ENCODE data around the gene ADIRF. TPM values are rescaled to one million over a fixed set of nuclear protein-coding genes. Genes with fewer than 3 reads are reported as not detected.
"Not testable (repeated sequence)": the region's sequence is repeated elsewhere in the genome, so short reads cannot be mapped to it uniquely, and the experiment has no call there.

Gene ADIRF
- total RNA-seq, 2 experiments from 2014 or later = not detected

DNA sequence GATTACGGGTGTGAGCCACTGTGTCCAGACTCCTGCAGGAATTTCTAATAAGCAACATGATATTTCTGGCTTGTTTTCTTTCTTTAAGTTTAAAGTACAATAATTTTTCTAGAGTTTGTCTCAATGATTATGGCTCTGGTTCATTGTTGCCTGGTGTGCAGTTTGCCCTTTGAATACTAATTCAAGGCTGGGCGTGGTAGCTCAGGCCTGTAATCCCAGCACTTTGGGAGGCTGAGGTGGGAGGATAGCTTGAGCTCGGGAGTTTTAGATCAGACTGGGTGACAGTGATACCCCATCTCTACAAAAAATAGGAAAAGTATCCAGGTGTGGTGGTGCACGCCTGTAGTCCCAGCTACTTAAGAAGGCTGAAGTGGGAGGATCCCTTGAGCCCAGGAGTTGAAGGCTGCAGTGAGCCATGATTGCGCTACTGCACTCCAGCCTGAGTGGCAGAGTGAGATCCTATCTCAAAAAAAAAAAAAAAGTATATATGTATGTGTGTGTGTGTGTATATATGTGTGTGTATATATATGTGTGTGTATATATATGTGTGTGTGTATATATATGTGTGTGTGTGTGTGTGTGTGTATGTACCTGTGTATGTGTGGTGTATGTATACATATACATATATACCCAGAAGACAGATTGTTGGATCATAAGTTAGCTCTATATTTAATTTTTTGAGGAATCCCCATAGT is 8.2 kb downstream of the ADIRF start:
- H3K79me2 ChIP-seq (ENCODE audit: insufficient read depth, low read depth, low read length) = no peaks in the 10 kb centered on the region
- ChIA-PET CTCF (ENCODE audit: unreplicated experiment) (no interaction called here), POLR2A (interaction anchor here (0.7 kb wide), 1 partner anchor 117 kb away, joined by 5 read pairs; no protein-coding TSS in a partner anchor)
- intact Hi-C loops (cut with micrococcal nuclease; ENCODE audit: unreplicated experiment) = no loop called here
- no peak overlapping the region for H3K4me3 ChIP-seq (ENCODE audit: low read depth, low read length, poor library complexity, severe bottlenecking)
- no peak for DNase-seq (ENCODE audit: low spot score)
- no peak overlapping the region for H2AFZ ChIP-seq (ENCODE audit: low read length)
- H3K4me1 ChIP-seq (ENCODE audit: insufficient read depth, low read length, poor library complexity, severe bottlenecking) = no peaks in the 10 kb centered on the region
- no peak overlapping the region for H3K27ac ChIP-seq (ENCODE audit: low read depth, low read length, poor library complexity, severe bottlenecking)
- no peak overlapping the region for H3K4me2 ChIP-seq (ENCODE audit: low read length)
- no peaks in the 10 kb centered on the region for H3K36me3 ChIP-seq (ENCODE audit: insufficient read depth, low read length)
- BruUV-seq (replicated peaks) = no TSS peak
- H3K9me2 ChIP-seq (ENCODE audit: insufficient read depth, low read length) = no peaks in the 10 kb centered on the region
- H3K9me3 ChIP-seq (ENCODE audit: low read length) = no peaks in the 10 kb centered on the region
- no peaks in the 10 kb centered on the region for H4K20me1 ChIP-seq (ENCODE audit: insufficient read depth, low read length)
- TF ChIP-seq, protein P1, sequence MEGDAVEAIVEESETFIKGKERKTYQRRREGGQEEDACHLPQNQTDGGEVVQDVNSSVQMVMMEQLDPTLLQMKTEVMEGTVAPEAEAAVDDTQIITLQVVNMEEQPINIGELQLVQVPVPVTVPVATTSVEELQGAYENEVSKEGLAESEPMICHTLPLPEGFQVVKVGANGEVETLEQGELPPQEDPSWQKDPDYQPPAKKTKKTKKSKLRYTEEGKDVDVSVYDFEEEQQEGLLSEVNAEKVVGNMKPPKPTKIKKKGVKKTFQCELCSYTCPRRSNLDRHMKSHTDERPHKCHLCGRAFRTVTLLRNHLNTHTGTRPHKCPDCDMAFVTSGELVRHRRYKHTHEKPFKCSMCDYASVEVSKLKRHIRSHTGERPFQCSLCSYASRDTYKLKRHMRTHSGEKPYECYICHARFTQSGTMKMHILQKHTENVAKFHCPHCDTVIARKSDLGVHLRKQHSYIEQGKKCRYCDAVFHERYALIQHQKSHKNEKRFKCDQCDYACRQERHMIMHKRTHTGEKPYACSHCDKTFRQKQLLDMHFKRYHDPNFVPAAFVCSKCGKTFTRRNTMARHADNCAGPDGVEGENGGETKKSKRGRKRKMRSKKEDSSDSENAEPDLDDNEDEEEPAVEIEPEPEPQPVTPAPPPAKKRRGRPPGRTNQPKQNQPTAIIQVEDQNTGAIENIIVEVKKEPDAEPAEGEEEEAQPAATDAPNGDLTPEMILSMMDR (conservative IDR thresholded peaks at IDR 0.05; ENCODE audit: low read length) = no peak
- no peak for TF ChIP-seq EZH2phosphoT487 (IDR thresholded peaks at IDR 0.05; ENCODE audit: borderline replicate concordance, low read depth, low read length)

DNA sequence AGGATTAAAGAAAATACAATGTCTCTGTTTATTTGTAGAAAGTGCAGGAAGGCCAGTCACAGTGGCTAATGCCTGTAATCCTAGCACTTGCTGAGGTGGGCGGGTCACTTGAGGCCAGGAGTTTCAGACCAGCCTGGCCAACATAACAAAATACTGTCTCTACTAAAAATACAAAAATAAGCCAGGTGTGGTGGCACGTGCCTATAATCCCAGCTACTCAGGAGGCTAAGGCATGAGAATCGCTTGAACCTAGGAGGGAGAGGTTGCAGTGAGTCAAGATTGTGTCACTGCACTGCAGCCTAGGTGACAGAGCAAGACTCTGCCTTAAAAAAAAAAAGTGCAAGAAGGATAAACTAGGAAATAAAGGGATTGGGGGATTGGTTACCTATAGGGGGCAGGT is 10.2 kb downstream of the ADIRF start:
- H2AFZ ChIP-seq (ENCODE audit: low read length); H3K4me1 ChIP-seq (ENCODE audit: insufficient read depth, low read length, poor library complexity, severe bottlenecking); H3K9me3 ChIP-seq (ENCODE audit: low read length); H4K20me1 ChIP-seq (ENCODE audit: insufficient read depth, low read length); intact Hi-C loops (cut with micrococcal nuclease; ENCODE audit: unreplicated experiment); H3K36me3 ChIP-seq (ENCODE audit: insufficient read depth, low read length); H3K4me2 ChIP-seq (ENCODE audit: low read length); POLR2A ChIA-PET; H3K27ac ChIP-seq (ENCODE audit: low read depth, low read length, poor library complexity, severe bottlenecking); H3K9me2 ChIP-seq (ENCODE audit: insufficient read depth, low read length); DNase-seq (ENCODE audit: low spot score); H3K79me2 ChIP-seq (ENCODE audit: insufficient read depth, low read depth, low read length); H3K4me3 ChIP-seq (ENCODE audit: low read depth, low read length, poor library complexity, severe bottlenecking); BruUV-seq (replicated peaks); CTCF ChIA-PET (ENCODE audit: unreplicated experiment): not testable (repeated sequence)

DNA sequence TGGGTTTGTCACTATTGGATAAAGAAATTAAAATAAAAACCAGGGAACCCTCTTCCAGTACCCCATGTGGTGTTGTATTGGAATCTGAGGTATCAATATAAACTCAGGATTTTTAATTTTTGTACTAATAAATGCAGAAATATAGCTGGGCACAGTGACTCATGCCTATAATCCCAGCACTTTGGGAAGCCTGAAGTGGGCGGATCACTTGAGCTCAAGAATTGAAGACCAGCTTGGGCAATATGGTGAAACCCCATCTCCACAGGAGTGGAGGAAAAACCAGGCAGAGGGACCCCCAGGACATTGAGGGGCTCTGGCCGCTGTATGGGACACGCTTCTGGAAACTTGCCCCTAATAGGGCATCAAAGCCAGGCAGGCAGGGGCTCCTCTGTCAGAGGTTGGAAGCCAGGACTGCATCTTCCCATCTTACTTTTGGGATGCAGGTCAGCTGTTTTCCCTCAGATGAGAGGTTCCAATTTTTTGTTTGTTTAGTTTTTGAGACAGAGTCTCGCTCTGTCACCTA is 11.1 kb downstream of the ADIRF start:
- H2AFZ ChIP-seq (ENCODE audit: low read length) = no peak overlapping the region
- H3K27ac ChIP-seq (ENCODE audit: low read depth, low read length, poor library complexity, severe bottlenecking) = no peak overlapping the region
- no peaks in the 10 kb centered on the region for H3K79me2 ChIP-seq (ENCODE audit: insufficient read depth, low read depth, low read length)
- H3K4me1 ChIP-seq (ENCODE audit: insufficient read depth, low read length, poor library complexity, severe bottlenecking) = no peaks in the 10 kb centered on the region
- no peak for DNase-seq (ENCODE audit: low spot score)
- intact Hi-C loops (cut with micrococcal nuclease; ENCODE audit: unreplicated experiment) = no loop called here
- ChIA-PET POLR2A (no interaction called here), CTCF (ENCODE audit: unreplicated experiment) (no interaction called here)
- no peaks in the 10 kb centered on the region for H3K9me2 ChIP-seq (ENCODE audit: insufficient read depth, low read length)
- TF ChIP-seq, protein P1 (conservative IDR thresholded peaks at IDR 0.05; ENCODE audit: low read length) = no peak
- no peak for TF ChIP-seq EZH2phosphoT487 (IDR thresholded peaks at IDR 0.05; ENCODE audit: borderline replicate concordance, low read depth, low read length)
- no peak overlapping the region for H3K4me3 ChIP-seq (ENCODE audit: low read depth, low read length, poor library complexity, severe bottlenecking)
- H3K4me2 ChIP-seq (ENCODE audit: low read length) = no peak overlapping the region
- no peaks in the 10 kb centered on the region for H3K36me3 ChIP-seq (ENCODE audit: insufficient read depth, low read length)
- no TSS peak for BruUV-seq (replicated peaks)
- no peaks in the 10 kb centered on the region for H3K9me3 ChIP-seq (ENCODE audit: low read length)
- H4K20me1 ChIP-seq (ENCODE audit: insufficient read depth, low read length) = no peaks in the 10 kb centered on the region
